GM23248 (cell line): ENCODE measurements around the gene MYO1D. TPM values are rescaled to one million over a fixed set of nuclear protein-coding genes. Genes with fewer than 3 reads are reported as not detected.

Source experiments
- DNase-seq: peaks from one replicate; pipeline ENCODE4 v3.0.0-alpha.2; 2015
- H2AFZ ChIP-seq: fragments of 200-600 bp; sonication (generic); 2 replicates; pipeline ENCODE4 v1.6.1; 2016; ENCODE audit warnings: antibody characterized with exemption
- H3F3A ChIP-seq: fragments of 200-600 bp; sonication (generic); 2 replicates; pipeline ENCODE4 v1.6.1; 2016; ENCODE audit warnings: mild to moderate bottlenecking, antibody characterized with exemption, mixed run types; ENCODE audit not compliant: insufficient read depth
- H3K27ac ChIP-seq: fragments of 200-600 bp; sonication (generic); 2 replicates; pipeline ENCODE4 v1.5.1; 2016; ENCODE audit warnings: mild to moderate bottlenecking
- H3K27me3 ChIP-seq: fragments of 200-600 bp; sonication (generic); replicated peaks from 2 replicates; pipeline ENCODE4 v1.6.1; 2016; ENCODE audit warnings: mild to moderate bottlenecking; ENCODE audit not compliant: insufficient read depth
- H3K36me3 ChIP-seq: fragments of 200-600 bp; sonication (generic); 2 replicates; pipeline ENCODE4 v1.6.1; 2016; ENCODE audit warnings: low read depth, mild to moderate bottlenecking
- H3K4me1 ChIP-seq: fragments of 200-600 bp; sonication (generic); 2 replicates; pipeline ENCODE4 v1.6.1; 2016; ENCODE audit warnings: mild to moderate bottlenecking; ENCODE audit not compliant: insufficient read depth
- H3K4me2 ChIP-seq: fragments of 200-600 bp; sonication (generic); one replicate; pipeline ENCODE4 v1.6.1; 2016; ENCODE audit warnings: mild to moderate bottlenecking; ENCODE audit not compliant: unreplicated experiment
- H3K4me3 ChIP-seq: fragments of 200-600 bp; sonication (generic); 2 replicates; pipeline ENCODE4 v1.5.1; 2016; ENCODE audit warnings: mild to moderate bottlenecking
- H3K79me2 ChIP-seq: fragments of 200-600 bp; sonication (generic); 2 replicates; pipeline ENCODE4 v1.6.1; 2016; ENCODE audit warnings: mild to moderate bottlenecking; ENCODE audit not compliant: insufficient read depth
- H3K9ac ChIP-seq: fragments of 200-600 bp; sonication (generic); 2 replicates; pipeline ENCODE4 v1.6.1; 2016; ENCODE audit warnings: mild to moderate bottlenecking
- H3K9me2 ChIP-seq: fragments of 200-600 bp; sonication (generic); 2 replicates; pipeline ENCODE4 v1.6.1; 2016; ENCODE audit warnings: mixed run types, mild to moderate bottlenecking, moderate library complexity; ENCODE audit not compliant: insufficient read depth
- H3K9me3 ChIP-seq: fragments of 200-600 bp; sonication (generic); one replicate; pipeline ENCODE4 v1.6.1; 2017; ENCODE audit warnings: low read depth
- H4K20me1 ChIP-seq: fragments of 200-600 bp; sonication (generic); 2 replicates; pipeline ENCODE4 v1.6.0; 2016; ENCODE audit not compliant: insufficient read depth
- EZH2 ChIP-seq: fragments of 200-600 bp; sonication (generic); IDR thresholded peaks from 2 replicates; pipeline ENCODE4 v1.6.1; 2018; ENCODE audit warnings: antibody characterized with exemption, mild to moderate bottlenecking; ENCODE audit not compliant: insufficient read depth, poor library complexity, severe bottlenecking
- EZH2phosphoT487 ChIP-seq: fragments of 200-600 bp; sonication (generic); IDR thresholded peaks from 2 replicates; pipeline ENCODE4 v1.6.1; 2018; ENCODE audit warnings: antibody characterized with exemption, moderate library complexity, mild to moderate bottlenecking, low read depth; ENCODE audit not compliant: insufficient read depth
- WGBS, 2 experiments: methylation state at CpG; one replicate each; pipeline ENCODE4 v1.1.6; 2015 to 2017; ENCODE audit warnings: low lambda C conversion rate in 2 of 2, low coverage in 1 of 2; ENCODE audit errors: missing lambda C conversion rate in 2 of 2; 5-methylcytosine and 5-hydroxymethylcytosine counted together
- in situ Hi-C: fragments of 300-500 bp; cut with MboI; formaldehyde crosslinking; loops from 2 replicates; pipeline ENCODE4 v1.15.0; 2020
- polyA plus RNA-seq: library from polyadenylated mRNA; unstranded; fragments of >200 nt; fragmentation: Nextera tagmentation; extraction: Ambion mirVana; gene quantifications from 2 replicates; pipeline ENCODE4 v1.2.1, GENCODE V29; 2016
- total RNA-seq: library from RNA; depleted of rRNA; stranded (reverse); fragments of >200 nt; shearing (Covaris generic); gene quantifications from 2 replicates; pipeline ENCODE4 v1.2.3, GENCODE V29; 2014

MYO1D gene
- total and polyA plus RNA-seq, 2 experiments from 2014 or later, result 54.1 to 99.5 TPM

- in situ Hi-C loops, result no loop called here
- H3K4me3 ChIP-seq, result no peak overlapping the region
- H3K79me2 ChIP-seq, result peaks cover 93% of the 10 kb centered on the region
- H3F3A ChIP-seq, result peaks cover 10% of the 10 kb centered on the region; the same call in 1 of the 2 replicates
- peaks cover 14% of the 10 kb centered on the region for H3K4me1 ChIP-seq
- H3K27ac ChIP-seq, result no peak overlapping the region
- H3K9ac ChIP-seq, result no peak overlapping the region
- no peaks in the 10 kb centered on the region for H3K9me2 ChIP-seq
- no peaks in the 10 kb centered on the region for H3K9me3 ChIP-seq
- no peaks in the 10 kb centered on the region for H4K20me1 ChIP-seq
- H3K27me3 ChIP-seq, result no peaks in the 10 kb centered on the region
- WGBS, 2 experiments, result 87 to 89% methylated on average over 5 of the region's 5 CpGs
- no peaks in the 10 kb centered on the region for H3K36me3 ChIP-seq
- DNase-seq, result no peak
- no peak overlapping the region for H3K4me2 ChIP-seq
- TF ChIP-seq EZH2, result no peak
- TF ChIP-seq EZH2phosphoT487, result no peak
- no peak overlapping the region for H2AFZ ChIP-seq
Observed at GRCh38 chr17:32833076-32833475, 43.8 kb downstream of the MYO1D start.

DNA sequence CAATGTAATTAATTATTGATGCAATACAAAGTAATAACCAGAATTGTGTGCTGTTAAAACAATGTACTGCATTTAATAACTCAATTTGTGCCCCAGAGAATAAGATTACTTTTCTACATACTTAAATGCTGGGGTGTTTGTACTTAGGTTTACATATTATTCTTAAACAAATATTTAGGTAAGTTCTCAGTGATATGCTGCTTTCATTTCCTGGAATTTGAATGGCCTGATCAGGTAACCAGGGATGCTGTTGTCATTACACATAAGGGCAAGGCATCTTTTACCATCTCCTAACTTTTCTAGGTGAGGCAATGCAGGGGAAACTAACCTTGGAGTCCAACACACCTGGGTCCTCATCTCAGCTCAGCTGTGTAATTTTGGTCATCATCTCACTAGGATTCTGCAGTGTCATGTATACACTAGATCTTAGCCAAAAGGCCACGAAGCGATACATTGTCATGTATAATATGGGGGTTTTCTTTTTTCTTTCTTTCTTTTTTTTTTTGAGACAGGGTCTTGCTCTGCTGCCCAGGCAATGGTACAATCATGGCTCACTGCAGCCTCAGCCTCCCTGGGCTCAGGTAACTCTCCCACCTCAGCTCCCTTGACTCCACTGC is 45.2 kb downstream of the MYO1D start:
- no peaks in the 10 kb centered on the region for H3K36me3 ChIP-seq
- peaks cover 82% of the 10 kb centered on the region for H3K79me2 ChIP-seq
- TF ChIP-seq EZH2phosphoT487 (no peak), EZH2 (no peak)
- WGBS, 2 experiments, result 90 to 100% methylated on average over 2 of the region's 2 CpGs
- no peaks in the 10 kb centered on the region for H3K27me3 ChIP-seq
- DNase-seq, result no peak
- peaks cover 23% of the 10 kb centered on the region for H3K4me1 ChIP-seq
- H3K4me3 ChIP-seq, result no peak overlapping the region
- no peaks in the 10 kb centered on the region for H3K9me3 ChIP-seq
- H3K4me2 ChIP-seq, result no peak overlapping the region
- no peak overlapping the region for H2AFZ ChIP-seq
- H3K9me2 ChIP-seq, result no peaks in the 10 kb centered on the region
- H3K9ac ChIP-seq, result no peak overlapping the region
- no peak overlapping the region for H3K27ac ChIP-seq
- peaks cover 23% of the 10 kb centered on the region for H3F3A ChIP-seq
- H4K20me1 ChIP-seq, result no peaks in the 10 kb centered on the region
- in situ Hi-C loops, result no loop called here

DNA sequence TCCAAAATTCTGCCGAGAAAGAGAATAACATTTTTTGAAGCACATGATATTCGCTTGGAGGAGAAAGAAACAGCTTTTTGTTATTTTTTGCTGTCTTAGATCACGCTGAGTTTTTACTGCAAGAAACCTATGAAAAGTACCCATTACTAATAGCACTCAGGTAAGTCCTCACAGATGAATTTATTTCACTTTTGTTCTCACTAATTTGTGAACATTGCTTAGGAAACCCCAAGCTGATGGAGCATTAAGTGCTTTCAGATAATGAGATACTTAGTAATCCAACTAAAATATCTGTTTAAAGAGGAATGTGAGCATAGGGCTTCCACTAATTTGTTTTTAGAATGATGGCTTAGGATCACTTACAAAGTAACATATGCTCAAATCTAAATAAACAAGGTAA is 45.7 kb downstream of the MYO1D start:
- Histone ChIP-seq H3K4me1 (peaks cover 29% of the 10 kb centered on the region), H3K79me2 (peaks cover 82% of the 10 kb centered on the region), H3K9me2 (no peaks in the 10 kb centered on the region), H3K4me3 (no peak overlapping the region), H3K4me2 (no peak overlapping the region), H3K9me3 (no peaks in the 10 kb centered on the region), H3K27me3 (no peaks in the 10 kb centered on the region), H3K36me3 (no peaks in the 10 kb centered on the region), H3K9ac (no peak overlapping the region), H3K27ac (no peak overlapping the region), H4K20me1 (no peaks in the 10 kb centered on the region), H2AFZ (no peak overlapping the region), H3F3A (peaks cover 25% of the 10 kb centered on the region)
- no peak for DNase-seq
- no peak for TF ChIP-seq EZH2
- no peak for TF ChIP-seq EZH2phosphoT487
- 44 to 50% methylated on average over 3 of the region's 3 CpGs for WGBS, 2 experiments
- in situ Hi-C loops, result no loop called here

DNA sequence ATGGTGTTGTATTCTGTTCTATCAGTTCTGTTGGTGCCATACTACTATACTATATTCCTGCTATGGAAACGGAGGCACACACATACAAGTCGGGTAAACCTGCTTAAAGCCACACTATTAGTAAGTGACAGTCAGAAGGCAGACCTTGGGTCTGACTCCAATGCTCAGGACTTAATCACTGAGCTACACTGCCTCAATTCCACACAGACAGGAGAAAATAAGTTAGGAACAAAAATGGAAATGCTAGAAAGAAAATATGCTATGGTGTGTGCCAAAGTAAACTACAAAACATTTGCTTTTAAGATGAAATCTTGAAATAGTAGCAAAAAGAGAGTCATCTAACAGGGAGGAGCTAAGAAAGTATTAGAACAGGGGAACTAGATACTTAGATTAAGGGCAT is 48.1 kb downstream of the MYO1D start:
- Histone ChIP-seq H3K9me3 (no peaks in the 10 kb centered on the region), H3K4me3 (peak overlapping the region; percentile 56), H3K79me2 (peaks cover 82% of the 10 kb centered on the region), H3K9ac (peak overlapping the region; percentile 75; the same call in 1 of the 2 replicates), H4K20me1 (no peaks in the 10 kb centered on the region), H3K4me1 (peaks cover 32% of the 10 kb centered on the region), H3K27ac (peak overlapping the region; percentile 92), H3K9me2 (no peaks in the 10 kb centered on the region), H3K36me3 (no peaks in the 10 kb centered on the region), H3K27me3 (no peaks in the 10 kb centered on the region), H3K4me2 (peak overlapping the region; percentile 79), H2AFZ (no peak overlapping the region), H3F3A (peaks cover 27% of the 10 kb centered on the region)
- peak; percentile 29 for DNase-seq
- no peak for TF ChIP-seq EZH2
- TF ChIP-seq EZH2phosphoT487, result no peak
- WGBS, 2 experiments, result 47 to 60% methylated on average over 2 of the region's 2 CpGs
- in situ Hi-C loops, result no loop called here
